Liver (tissue), 1 donor: ENCODE results near the gene OPTN.
"Not testable (repeated sequence)": the region's sequence is repeated elsewhere in the genome, so short reads cannot be mapped to it uniquely, and the experiment has no call there.

Experiments used
- SP1 ChIP-seq: IDR thresholded peaks from 2 replicates; pipeline ENCODE4 v1.6.1; 2018; ENCODE audit warnings: antibody characterized with exemption, mild to moderate bottlenecking
- TF ChIP-seq, protein P1 (sequence below): IDR thresholded peaks from 2 replicates; pipeline ENCODE4 v1.6.1; 2016; ENCODE audit warnings: antibody characterized with exemption
- donor health status: healthy.

DNA sequence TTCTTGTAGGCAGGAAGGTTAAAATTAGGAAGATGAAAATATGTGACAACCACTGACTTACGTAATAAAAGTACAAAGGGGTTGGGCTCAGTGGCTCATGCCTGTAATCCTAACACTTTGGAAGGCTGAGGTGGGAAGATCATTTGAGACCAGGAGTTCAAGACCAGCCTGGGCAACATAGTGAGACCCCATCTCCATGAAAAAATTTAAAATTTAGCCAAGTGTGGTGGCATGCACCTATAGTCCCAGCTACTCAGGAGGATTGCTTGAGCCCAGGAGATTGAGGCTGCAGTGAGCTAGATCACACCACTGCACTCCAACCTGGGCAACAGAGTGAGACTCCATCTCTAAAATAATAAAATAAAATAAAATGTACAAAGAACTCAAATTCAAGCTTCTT is 46.8 kb upstream of the OPTN start:
- TF ChIP-seq, protein P1, sequence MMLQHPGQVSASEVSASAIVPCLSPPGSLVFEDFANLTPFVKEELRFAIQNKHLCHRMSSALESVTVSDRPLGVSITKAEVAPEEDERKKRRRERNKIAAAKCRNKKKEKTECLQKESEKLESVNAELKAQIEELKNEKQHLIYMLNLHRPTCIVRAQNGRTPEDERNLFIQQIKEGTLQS: not testable (repeated sequence)
- TF ChIP-seq SP1: not testable (repeated sequence)
